ENCODE measurements around the gene M1AP. TPM values are rescaled to one million over a fixed set of nuclear protein-coding genes. Genes with fewer than 3 reads are reported as not detected.

M1AP gene
- total and polyA plus RNA-seq, 5 donors from 2014 or later = not detected

GRCh38 chr2:74593826-74594772 lies 54.0 kb downstream of the M1AP start:
- peaks cover 72% of the 10 kb centered on the region for H3K27me3 Mint-ChIP-seq
- ATAC-seq (ENCODE audit: low read depth in 2 of 2) (no peak), DNase-seq (no peak)
- H3K36me3 Mint-ChIP-seq = no peaks in the 10 kb centered on the region
- no peaks in the 10 kb centered on the region for H3K4me1 Mint-ChIP-seq
- peak overlapping the region in 1 of 3 donors; percentile 18 for H3K27ac Mint-ChIP-seq
- H3K36me3 ChIP-seq (ENCODE audit: control insufficient read depth, insufficient read depth, low read length) = no peaks in the 10 kb centered on the region
- no peak overlapping the region for H3K4me3 Mint-ChIP-seq
- H3K4me3 ChIP-seq (ENCODE audit: low read depth, low read length) = no peak overlapping the region
- peaks cover 0 to 1% (median 0%) of the 10 kb centered on the region in 7 donors for H3K9me3 Mint-ChIP-seq
- no peak overlapping the region for H3K27ac ChIP-seq (ENCODE audit: insufficient read depth, low read length, poor library complexity, severe bottlenecking)
- peaks cover 39% of the 10 kb centered on the region for H3K27me3 ChIP-seq (ENCODE audit: control insufficient read depth, insufficient read depth, low read length)
- H3K4me1 ChIP-seq (ENCODE audit: control insufficient read depth, insufficient read depth, low read length, poor library complexity, severe bottlenecking) = no peaks in the 10 kb centered on the region
- no peaks in the 10 kb centered on the region for H3K9me3 ChIP-seq (ENCODE audit: control insufficient read depth in 2 of 2, low read length in 2 of 2)

- ATAC-seq (ENCODE audit: low read depth in 2 of 2) (no peak), DNase-seq (no peak)
- H3K9me3 ChIP-seq (ENCODE audit: control insufficient read depth in 2 of 2, low read length in 2 of 2) = no peaks in the 10 kb centered on the region
- no peak overlapping the region for H3K27ac ChIP-seq (ENCODE audit: insufficient read depth, low read length, poor library complexity, severe bottlenecking)
- Mint-ChIP-seq H3K4me1 (peaks cover 11 to 21% (median 19%) of the 10 kb centered on the region in 4 donors), H3K27ac (no peak overlapping the region), H3K36me3 (no peaks in the 10 kb centered on the region), H3K27me3 (peaks cover 32% of the 10 kb centered on the region), H3K4me3 (no peak overlapping the region), H3K9me3 (peaks cover 0 to under 1% (median 0%) of the 10 kb centered on the region in 7 donors)
- H3K36me3 ChIP-seq (ENCODE audit: control insufficient read depth, insufficient read depth, low read length) = no peaks in the 10 kb centered on the region
- no peak overlapping the region for H3K4me3 ChIP-seq (ENCODE audit: low read depth, low read length)
- peaks cover 10% of the 10 kb centered on the region for H3K4me1 ChIP-seq (ENCODE audit: control insufficient read depth, insufficient read depth, low read length, poor library complexity, severe bottlenecking)
- H3K27me3 ChIP-seq (ENCODE audit: control insufficient read depth, insufficient read depth, low read length) = peaks cover 18% of the 10 kb centered on the region
Measured at GRCh38 chr2:74588664-74589063, 59.5 kb downstream of the M1AP start.

GRCh38 chr2:74587664-74588277 lies 60.4 kb downstream of the M1AP start:
- H3K9me3 ChIP-seq (ENCODE audit: control insufficient read depth in 2 of 2, low read length in 2 of 2) = no peaks in the 10 kb centered on the region
- ATAC-seq (ENCODE audit: low read depth in 2 of 2) = peak; percentile 62 to 77
- Mint-ChIP-seq H3K27ac (no peak overlapping the region), H3K9me3 (no peaks in the 10 kb centered on the region), H3K4me1 (peaks cover 11 to 24% (median 19%) of the 10 kb centered on the region in 4 donors), H3K27me3 (peaks cover 23% of the 10 kb centered on the region), H3K36me3 (no peaks in the 10 kb centered on the region), H3K4me3 (peak overlapping the region in 1 of 4 donors; percentile 2)
- peaks cover 12% of the 10 kb centered on the region for H3K27me3 ChIP-seq (ENCODE audit: control insufficient read depth, insufficient read depth, low read length)
- H3K27ac ChIP-seq (ENCODE audit: insufficient read depth, low read length, poor library complexity, severe bottlenecking) = no peak overlapping the region
- H3K36me3 ChIP-seq (ENCODE audit: control insufficient read depth, insufficient read depth, low read length) = no peaks in the 10 kb centered on the region
- no peak overlapping the region for H3K4me3 ChIP-seq (ENCODE audit: low read depth, low read length)
- peak; percentile 40 to 85 (median 68) for DNase-seq
- peaks cover 10% of the 10 kb centered on the region for H3K4me1 ChIP-seq (ENCODE audit: control insufficient read depth, insufficient read depth, low read length, poor library complexity, severe bottlenecking)

- peak overlapping the region; percentile 34 to 82 (median 66) for H3K4me3 Mint-ChIP-seq
- Histone ChIP-seq H3K36me3 (ENCODE audit: control insufficient read depth, insufficient read depth, low read length) (no peaks in the 10 kb centered on the region), H3K27ac (ENCODE audit: insufficient read depth, low read length, poor library complexity, severe bottlenecking) (no peak overlapping the region), H3K27me3 (ENCODE audit: control insufficient read depth, insufficient read depth, low read length) (peaks cover under 1% of the 10 kb centered on the region), H3K9me3 (ENCODE audit: control insufficient read depth in 2 of 2, low read length in 2 of 2) (no peaks in the 10 kb centered on the region), H3K4me3 (ENCODE audit: low read depth, low read length) (peak overlapping the region; percentile 63), H3K4me1 (ENCODE audit: control insufficient read depth, insufficient read depth, low read length, poor library complexity, severe bottlenecking) (peaks cover 10% of the 10 kb centered on the region)
- H3K27ac Mint-ChIP-seq = peak overlapping the region; percentile 38 to 84 (median 77)
- DNase-seq = peak in 2 of 3 donors; percentile 18 to 77
- H3K36me3 Mint-ChIP-seq = no peaks in the 10 kb centered on the region
- H3K4me1 Mint-ChIP-seq = peaks cover 11 to 24% (median 19%) of the 10 kb centered on the region in 4 donors
- ATAC-seq (ENCODE audit: low read depth in 2 of 2) = peak in 1 of 2 donors; percentile 43
- peaks cover 10% of the 10 kb centered on the region for H3K27me3 Mint-ChIP-seq
- no peaks in the 10 kb centered on the region for H3K9me3 Mint-ChIP-seq
Measured at GRCh38 chr2:74585406-74586185, 62.5 kb downstream of the M1AP start.

- no peaks in the 10 kb centered on the region for H3K27me3 Mint-ChIP-seq
- peak overlapping the region; percentile 2 for H3K27ac ChIP-seq (ENCODE audit: insufficient read depth, low read length, poor library complexity, severe bottlenecking)
- H3K9me3 ChIP-seq (ENCODE audit: control insufficient read depth in 2 of 2, low read length in 2 of 2) = no peaks in the 10 kb centered on the region
- peaks cover 10% of the 10 kb centered on the region for H3K4me1 ChIP-seq (ENCODE audit: control insufficient read depth, insufficient read depth, low read length, poor library complexity, severe bottlenecking)
- H3K27me3 ChIP-seq (ENCODE audit: control insufficient read depth, insufficient read depth, low read length) = no peaks in the 10 kb centered on the region
- no peak for ATAC-seq (ENCODE audit: low read depth in 2 of 2)
- H3K36me3 ChIP-seq (ENCODE audit: control insufficient read depth, insufficient read depth, low read length) = no peaks in the 10 kb centered on the region
- peaks cover 11 to 24% (median 19%) of the 10 kb centered on the region in 4 donors for H3K4me1 Mint-ChIP-seq
- H3K4me3 Mint-ChIP-seq = no peak overlapping the region
- H3K9me3 Mint-ChIP-seq = no peaks in the 10 kb centered on the region
- DNase-seq = peak in 1 of 3 donors; percentile 75
- H3K4me3 ChIP-seq (ENCODE audit: low read depth, low read length) = no peak overlapping the region
- H3K27ac Mint-ChIP-seq = peak overlapping the region in 1 of 3 donors; percentile 64
- H3K36me3 Mint-ChIP-seq = no peaks in the 10 kb centered on the region
Measured at GRCh38 chr2:74584088-74584645, 64.0 kb downstream of the M1AP start.

GRCh38 chr2:74583504-74583903 lies 64.6 kb downstream of the M1AP start:
- Histone ChIP-seq H3K27me3 (ENCODE audit: control insufficient read depth, insufficient read depth, low read length) (no peaks in the 10 kb centered on the region), H3K9me3 (ENCODE audit: control insufficient read depth in 2 of 2, low read length in 2 of 2) (no peaks in the 10 kb centered on the region), H3K4me3 (ENCODE audit: low read depth, low read length) (no peak overlapping the region), H3K27ac (ENCODE audit: insufficient read depth, low read length, poor library complexity, severe bottlenecking) (no peak overlapping the region), H3K4me1 (ENCODE audit: control insufficient read depth, insufficient read depth, low read length, poor library complexity, severe bottlenecking) (peaks cover 10% of the 10 kb centered on the region), H3K36me3 (ENCODE audit: control insufficient read depth, insufficient read depth, low read length) (no peaks in the 10 kb centered on the region)
- peak overlapping the region in 1 of 3 donors; percentile 68 for H3K27ac Mint-ChIP-seq
- ATAC-seq (ENCODE audit: low read depth in 2 of 2) (no peak), DNase-seq (no peak)
- H3K27me3 Mint-ChIP-seq = no peaks in the 10 kb centered on the region
- H3K36me3 Mint-ChIP-seq = no peaks in the 10 kb centered on the region
- H3K9me3 Mint-ChIP-seq = no peaks in the 10 kb centered on the region
- no peak overlapping the region for H3K4me3 Mint-ChIP-seq
- H3K4me1 Mint-ChIP-seq = peaks cover 11 to 25% (median 19%) of the 10 kb centered on the region in 4 donors

GRCh38 chr2:74582184-74582583 lies 65.9 kb downstream of the M1AP start:
- no peaks in the 10 kb centered on the region for H3K27me3 Mint-ChIP-seq
- H3K4me1 ChIP-seq (ENCODE audit: control insufficient read depth, insufficient read depth, low read length, poor library complexity, severe bottlenecking) = peaks cover 13% of the 10 kb centered on the region
- H3K4me3 ChIP-seq (ENCODE audit: low read depth, low read length) = no peak overlapping the region
- no peaks in the 10 kb centered on the region for H3K27me3 ChIP-seq (ENCODE audit: control insufficient read depth, insufficient read depth, low read length)
- no peaks in the 10 kb centered on the region for H3K9me3 Mint-ChIP-seq
- no peak for DNase-seq
- no peak overlapping the region for H3K27ac Mint-ChIP-seq
- no peaks in the 10 kb centered on the region for H3K9me3 ChIP-seq (ENCODE audit: control insufficient read depth in 2 of 2, low read length in 2 of 2)
- no peaks in the 10 kb centered on the region for H3K36me3 Mint-ChIP-seq
- no peak for ATAC-seq (ENCODE audit: low read depth in 2 of 2)
- no peak overlapping the region for H3K4me3 Mint-ChIP-seq
- no peak overlapping the region for H3K27ac ChIP-seq (ENCODE audit: insufficient read depth, low read length, poor library complexity, severe bottlenecking)
- H3K36me3 ChIP-seq (ENCODE audit: control insufficient read depth, insufficient read depth, low read length) = no peaks in the 10 kb centered on the region
- H3K4me1 Mint-ChIP-seq = peaks cover 11 to 34% (median 20%) of the 10 kb centered on the region in 4 donors

Measured in CD4-positive, CD25-positive, alpha-beta regulatory T cell (primary cell).